ENCODE data around the gene TPRG1L.

- TF ChIP-seq CTCF (IDR thresholded peaks at IDR 0.05; ENCODE audit: low read length) (no peak), EZH2 (IDR thresholded peaks at IDR 0.05; ENCODE audit: borderline replicate concordance, low read length) (no peak)
Observed at GRCh38 chr1:3632298-3632697, 7.5 kb downstream of the TPRG1L start.

Data from OCI-LY1 (cell line).